Measurements from ENCODE around the gene EFHC1.

EFHC1 gene

DNA sequence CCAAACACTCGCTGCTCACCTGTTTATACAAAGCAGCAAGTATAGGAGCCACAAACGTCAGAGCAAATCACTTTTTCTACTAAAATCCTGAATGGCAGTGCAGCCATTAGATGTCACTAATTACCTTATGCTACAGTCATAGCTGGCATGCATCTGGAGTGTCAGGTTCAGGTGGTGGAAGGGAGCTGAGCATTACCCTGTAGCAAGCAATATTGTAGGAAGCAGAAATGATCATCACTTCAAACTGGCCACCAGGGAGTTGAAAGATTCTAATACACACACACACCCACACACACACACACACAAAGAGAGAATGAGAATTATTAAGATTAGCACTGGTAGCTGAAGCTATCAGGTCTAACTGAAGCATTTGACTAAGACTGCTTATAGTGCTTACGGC, 75.8 kb downstream of the EFHC1 start:
- TF ChIP-seq, protein P1, sequence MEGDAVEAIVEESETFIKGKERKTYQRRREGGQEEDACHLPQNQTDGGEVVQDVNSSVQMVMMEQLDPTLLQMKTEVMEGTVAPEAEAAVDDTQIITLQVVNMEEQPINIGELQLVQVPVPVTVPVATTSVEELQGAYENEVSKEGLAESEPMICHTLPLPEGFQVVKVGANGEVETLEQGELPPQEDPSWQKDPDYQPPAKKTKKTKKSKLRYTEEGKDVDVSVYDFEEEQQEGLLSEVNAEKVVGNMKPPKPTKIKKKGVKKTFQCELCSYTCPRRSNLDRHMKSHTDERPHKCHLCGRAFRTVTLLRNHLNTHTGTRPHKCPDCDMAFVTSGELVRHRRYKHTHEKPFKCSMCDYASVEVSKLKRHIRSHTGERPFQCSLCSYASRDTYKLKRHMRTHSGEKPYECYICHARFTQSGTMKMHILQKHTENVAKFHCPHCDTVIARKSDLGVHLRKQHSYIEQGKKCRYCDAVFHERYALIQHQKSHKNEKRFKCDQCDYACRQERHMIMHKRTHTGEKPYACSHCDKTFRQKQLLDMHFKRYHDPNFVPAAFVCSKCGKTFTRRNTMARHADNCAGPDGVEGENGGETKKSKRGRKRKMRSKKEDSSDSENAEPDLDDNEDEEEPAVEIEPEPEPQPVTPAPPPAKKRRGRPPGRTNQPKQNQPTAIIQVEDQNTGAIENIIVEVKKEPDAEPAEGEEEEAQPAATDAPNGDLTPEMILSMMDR (IDR thresholded peaks at IDR 0.05; ENCODE audit: borderline replicate concordance, insufficient read depth, low read depth, low read length) = no peak
- H3K4me3 ChIP-seq (ENCODE audit: low read depth, low read length) = no peak overlapping the region

DNA sequence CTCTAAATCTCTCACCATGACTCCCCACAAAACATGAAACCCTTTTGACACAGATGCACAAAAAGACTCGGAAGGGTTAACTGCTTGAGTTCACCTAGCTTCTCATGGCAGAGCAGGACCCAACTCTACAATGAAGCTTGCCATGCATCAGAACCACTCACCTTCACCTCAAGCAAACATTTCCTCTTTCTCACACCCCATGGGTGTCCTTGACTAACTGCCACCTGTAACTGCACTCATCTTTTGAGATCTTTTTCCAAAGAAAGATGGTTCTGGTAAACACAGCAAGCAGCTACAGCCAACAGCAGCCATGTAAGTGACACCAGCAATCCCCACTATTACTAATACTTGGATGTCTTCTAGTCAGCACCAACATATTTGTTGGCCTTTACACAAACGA, 76.5 kb downstream of the EFHC1 start:
- no peak overlapping the region for H3K4me3 ChIP-seq (ENCODE audit: low read depth, low read length)
- TF ChIP-seq, protein P1 (IDR thresholded peaks at IDR 0.05; ENCODE audit: borderline replicate concordance, insufficient read depth, low read depth, low read length) = no peak

DNA sequence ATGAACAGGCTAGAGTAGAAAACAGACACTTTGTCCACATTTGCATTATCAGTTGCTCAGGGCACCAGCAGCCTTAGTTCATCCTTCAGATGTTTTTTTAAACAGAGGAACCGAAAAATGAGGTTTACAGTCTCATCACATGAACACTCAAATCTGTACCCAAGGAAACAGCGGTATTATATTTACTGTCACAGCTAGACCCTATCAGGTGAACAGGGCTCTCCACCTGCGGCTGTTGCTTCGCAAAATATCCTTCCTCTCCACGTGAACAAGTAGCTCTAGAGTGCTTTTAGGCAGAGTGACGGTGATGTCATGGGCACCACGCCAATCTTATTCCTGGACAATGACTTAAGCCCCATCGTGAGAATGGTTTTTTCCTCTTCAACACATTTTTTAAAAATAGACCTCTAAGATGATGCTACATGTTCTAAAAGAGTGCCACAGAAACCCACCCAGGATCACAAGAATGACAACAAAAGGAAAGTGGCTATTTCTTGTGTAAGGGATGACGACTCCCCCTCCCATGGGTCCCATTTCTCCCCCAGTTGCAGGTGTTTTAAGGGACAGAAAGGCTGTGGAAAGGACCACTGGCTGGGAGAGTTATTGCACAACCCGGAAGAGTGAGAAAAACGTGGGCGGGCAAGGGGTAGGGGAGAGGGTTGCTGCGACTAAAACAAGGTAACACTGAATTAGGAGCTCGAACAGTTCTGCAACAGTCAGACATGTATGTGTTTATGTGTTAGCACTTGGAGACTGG, 77.7 kb downstream of the EFHC1 start:
- peak overlapping the region; percentile 19 for H3K4me3 ChIP-seq (ENCODE audit: low read depth, low read length)
- TF ChIP-seq, protein P1 (IDR thresholded peaks at IDR 0.05; ENCODE audit: borderline replicate concordance, insufficient read depth, low read depth, low read length) = no peak

DNA sequence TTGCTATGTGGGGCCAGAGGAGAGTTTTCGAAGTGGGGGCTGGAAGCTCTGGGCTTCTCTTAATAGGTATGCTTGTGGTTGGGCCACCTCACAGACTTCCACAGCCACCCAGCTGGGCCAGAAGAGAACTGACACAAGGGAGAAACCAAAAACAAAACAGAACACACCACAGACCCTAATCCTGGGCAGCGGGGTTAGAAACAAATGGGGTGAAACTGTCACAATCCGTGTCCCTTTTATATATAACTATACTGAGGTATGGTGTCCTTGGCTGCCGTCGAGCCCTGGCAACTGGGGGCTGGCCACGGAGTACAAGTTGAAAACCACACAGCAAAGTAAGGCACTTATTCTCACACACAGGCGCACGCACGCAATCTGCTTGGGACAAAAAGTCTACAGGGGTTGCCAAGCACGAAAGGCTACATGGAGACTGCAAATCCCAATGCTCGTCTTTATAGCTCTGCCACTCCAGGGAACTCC, 78.4 kb downstream of the EFHC1 start:
- TF ChIP-seq, protein P1 (IDR thresholded peaks at IDR 0.05; ENCODE audit: borderline replicate concordance, insufficient read depth, low read depth, low read length) = no peak
- H3K4me3 ChIP-seq (ENCODE audit: low read depth, low read length) = peak overlapping the region; percentile 5

DNA sequence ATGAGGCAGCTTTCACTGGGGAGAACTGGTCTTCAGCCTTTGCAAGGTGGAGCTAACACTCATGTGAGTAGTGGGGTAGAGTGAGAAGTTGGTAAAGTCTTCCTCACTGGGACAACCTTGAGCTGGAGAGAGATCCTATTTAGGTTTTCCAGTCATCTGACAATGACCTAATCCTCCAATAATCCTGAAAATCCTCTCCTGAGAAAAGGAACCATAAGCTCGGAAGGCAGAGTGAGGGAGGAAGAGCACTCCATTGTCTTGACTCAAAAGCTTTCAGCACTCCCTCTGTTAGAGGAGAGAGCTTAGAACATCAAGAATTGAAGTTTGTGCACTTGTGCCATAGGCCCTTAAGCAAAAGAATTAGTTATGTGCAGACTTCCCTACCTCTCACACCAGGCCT, 78.9 kb downstream of the EFHC1 start:
- TF ChIP-seq, protein P1 (IDR thresholded peaks at IDR 0.05; ENCODE audit: borderline replicate concordance, insufficient read depth, low read depth, low read length) = no peak
- H3K4me3 ChIP-seq (ENCODE audit: low read depth, low read length) = peak overlapping the region; percentile 5

DNA sequence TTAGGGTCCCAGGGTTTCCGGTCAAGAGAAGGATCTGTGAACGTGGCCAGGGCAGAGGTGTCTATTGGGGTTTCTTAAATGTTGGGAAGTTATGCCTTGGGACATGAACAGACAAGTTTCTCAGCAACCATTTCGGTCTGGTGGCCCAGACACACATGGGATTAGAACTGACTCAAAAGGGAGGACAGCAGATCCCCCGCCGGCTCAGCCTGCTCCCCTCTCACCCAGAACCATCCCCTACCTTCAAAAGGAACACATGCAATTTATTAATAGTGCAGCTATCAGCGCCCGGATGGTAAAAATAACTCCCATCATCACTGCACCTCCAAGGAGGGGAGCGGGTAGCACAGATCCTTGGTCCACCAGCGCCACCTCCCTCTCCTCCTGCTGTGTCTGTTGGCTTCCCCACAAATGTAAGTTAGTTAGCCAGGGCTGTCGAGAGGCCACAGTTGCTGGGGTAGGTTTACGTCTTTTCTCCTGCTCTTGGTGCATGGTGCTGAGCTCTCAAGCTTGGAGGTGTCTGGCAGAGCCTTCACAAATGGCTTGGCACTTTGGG, 79.6 kb downstream of the EFHC1 start:
- TF ChIP-seq, protein P1 (IDR thresholded peaks at IDR 0.05; ENCODE audit: borderline replicate concordance, insufficient read depth, low read depth, low read length) = 0 out of 2 replicates have a peak, but pooled peaks have one; percentile 21
- no peak overlapping the region for H3K4me3 ChIP-seq (ENCODE audit: low read depth, low read length)

Measured in GM12875 (cell line).